HepG2 (cell line): Measurements from ENCODE around the gene RNASE13. TPM values are rescaled to one million over a fixed set of nuclear protein-coding genes. Genes with fewer than 3 reads are reported as not detected.

ENCODE experiments used
- EP300 ChIP-seq, 3 experiments: sonication (generic) in 1 of 3; formaldehyde crosslinking in 1 of 3; IDR thresholded peaks; 2 replicates each; pipeline versions ENCODE4 v1.5.1 to v1.6.1; 2011 to 2020; ENCODE audit warnings: low read depth in 2 of 3, low read length in 2 of 3, borderline replicate concordance in 1 of 3, improper control_type of control experiment in 1 of 3, mild to moderate bottlenecking in 1 of 3, missing genetic modification reagents in 1 of 3, moderate library complexity in 1 of 3
- EZH2 ChIP-seq: conservative IDR thresholded peaks from 2 replicates; pipeline ENCODE4 v1.6.1; 2012; ENCODE audit warnings: mild to moderate bottlenecking, low read depth, low read length, moderate library complexity
- FOSL1 ChIP-seq: sonication (generic); formaldehyde crosslinking; IDR thresholded peaks from 2 replicates; pipeline ENCODE4 v1.9.0; 2021; ENCODE audit warnings: missing genetic modification reagents, borderline replicate concordance
- GLMP ChIP-seq: sonication (generic); formaldehyde crosslinking; IDR thresholded peaks from 2 replicates; pipeline ENCODE4 v1.9.0; 2021; ENCODE audit warnings: missing genetic modification reagents, mild to moderate bottlenecking, borderline replicate concordance
- KDM5B ChIP-seq: sonication (generic); formaldehyde crosslinking; IDR thresholded peaks from 2 replicates; pipeline ENCODE4 v1.4.0; 2020; ENCODE audit warnings: missing genetic modification reagents, mild to moderate bottlenecking, borderline replicate concordance
- MIER2 ChIP-seq: IDR thresholded peaks from 2 replicates; pipeline ENCODE4 v1.6.1; 2016; ENCODE audit warnings: missing biosample characterization, missing genetic modification reagents
- NKX3-1 ChIP-seq: sonication (generic); formaldehyde crosslinking; IDR thresholded peaks from 2 replicates; pipeline ENCODE4 v1.5.0; 2020; ENCODE audit warnings: missing genetic modification reagents
- SRY ChIP-seq: sonication (generic); formaldehyde crosslinking; IDR thresholded peaks from 2 replicates; pipeline ENCODE4 v1.8.0; 2022; ENCODE audit warnings: mild to moderate bottlenecking, missing genetic modification reagents
- THYN1 ChIP-seq: sonication (generic); formaldehyde crosslinking; IDR thresholded peaks from 2 replicates; pipeline ENCODE4 v1.8.1; 2023; ENCODE audit warnings: low read depth, mild to moderate bottlenecking, moderate library complexity, missing genetic modification reagents, borderline replicate concordance
- ZHX2 ChIP-seq, 2 experiments: sonication (generic) in 1 of 2; formaldehyde crosslinking in 1 of 2; IDR thresholded peaks; 2 replicates each; pipeline versions ENCODE4 v1.6.1 to v1.9.0; 2014 to 2022; ENCODE audit warnings: antibody characterized with exemption in 1 of 2, borderline replicate concordance in 1 of 2, inconsistent platforms in 1 of 2, low read depth in 1 of 2, missing genetic modification reagents in 1 of 2
- ZNF124 ChIP-seq: sonication (generic); formaldehyde crosslinking; IDR thresholded peaks from 2 replicates; pipeline ENCODE4 v1.4.0; 2020; ENCODE audit warnings: missing genetic modification reagents
- ZNF710 ChIP-seq: sonication (generic); formaldehyde crosslinking; IDR thresholded peaks from 2 replicates; pipeline ENCODE4 v1.5.0; 2020; ENCODE audit warnings: mild to moderate bottlenecking, missing genetic modification reagents, borderline replicate concordance
- polyA plus RNA-seq, 8 experiments: library from polyadenylated mRNA; depleted of rRNA in 3 of 8; stranded (reverse) in 7 of 8; unstranded in 1 of 8; fragments of >200 nt; fragmentation: Illumina TruSeq in 4 of 8; extraction: Trizol in 4 of 8; gene quantifications; 2 replicates each; pipeline versions ENCODE4 v1.2.1 to v1.2.3, GENCODE V29; 2011 to 2016; ENCODE audit warnings: low read depth in 4 of 8, missing spikeins in 1 of 8, mixed read lengths in 1 of 8; ENCODE audit not compliant: insufficient read depth in 1 of 8
- total RNA-seq, 5 experiments: library from RNA; depleted of rRNA; stranded (reverse); fragments of >200 nt; fragmentation: Illumina TruSeq; extraction: Trizol; gene quantifications; 2 replicates each; pipeline ENCODE4 v1.2.3, GENCODE V29; 2016; ENCODE audit warnings: low read depth in 1 of 5
- TF ChIP-seq, protein P1 (sequence below): sonication (generic); formaldehyde crosslinking; IDR thresholded peaks from 2 replicates; pipeline ENCODE4 v1.4.0; 2020; ENCODE audit warnings: low read depth, missing genetic modification reagents

The RNASE13 gene
- total and polyA plus RNA-seq, 2 of the 13 experiments (the other 11 are each of a cell fraction or from before 2014, with no cell fraction given): 1.0 TPM; not detected in 1

DNA sequence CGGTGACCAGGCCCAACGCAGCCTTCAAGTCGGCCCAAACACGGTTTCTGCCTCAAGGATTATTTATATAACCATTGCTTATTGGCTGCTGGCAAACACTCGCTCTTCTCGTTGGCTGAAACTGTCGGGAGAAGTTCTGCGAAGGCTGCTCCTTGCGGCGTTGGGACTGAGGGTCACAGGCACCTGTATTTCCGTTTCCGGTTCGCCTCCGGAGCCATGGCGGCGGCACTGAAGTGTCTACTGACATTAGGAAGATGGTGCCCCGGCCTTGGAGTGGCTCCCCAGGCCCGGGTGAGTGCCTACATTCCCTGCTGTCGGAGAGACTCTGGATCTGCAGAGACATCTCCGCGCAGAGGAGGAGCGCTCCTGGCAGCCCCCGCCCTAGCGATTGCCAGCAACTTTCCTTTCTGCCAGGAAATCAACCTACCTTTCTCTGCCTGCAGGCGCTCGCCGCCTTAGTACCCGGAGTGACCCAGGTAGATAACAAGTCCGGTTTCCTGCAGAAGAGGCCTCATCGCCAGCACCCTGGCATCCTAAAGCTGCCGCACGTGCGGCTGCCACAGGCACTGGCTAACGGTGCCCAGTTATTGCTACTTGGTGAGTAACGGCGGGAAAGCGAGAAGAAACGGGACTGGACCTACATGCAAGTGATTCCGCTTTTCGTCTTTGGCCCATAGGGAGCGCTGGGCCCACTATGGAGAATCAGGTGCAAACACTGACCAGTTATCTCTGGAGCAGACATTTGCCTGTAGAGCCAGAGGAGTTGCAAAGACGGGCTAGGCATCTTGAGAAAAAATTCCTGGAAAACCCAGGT, 44.6 kb downstream of the RNASE13 start, which contains the start of gene METTL17 (continued):
- TF ChIP-seq ZHX2 (IDR thresholded peaks at IDR 0.05; ENCODE audit: low read depth) (peak; percentile 89), ZHX2 (CRISPR knock-in tag; IDR thresholded peaks at IDR 0.05; ENCODE audit: borderline replicate concordance) (no peak), EP300 (IDR thresholded peaks at IDR 0.05; ENCODE audit: low read depth in 2 of 2, low read length in 2 of 2) (no peak), EP300 (CRISPR knock-in tag; IDR thresholded peaks at IDR 0.05; ENCODE audit: borderline replicate concordance) (no peak), NKX3-1 (CRISPR knock-in tag) (0 out of 2 replicates have a peak, but pooled peaks have one; percentile 50), MIER2 (CRISPR knock-in tag) (0 out of 2 replicates have a peak, but pooled peaks have one; percentile 2), ZNF710 (no peak; the same call in 1 of the 2 replicates), EZH2 (no peak), GLMP (CRISPR knock-in tag) (no peak), KDM5B (peak; percentile 75; the same call in 1 of the 2 replicates), FOSL1 (CRISPR knock-in tag) (no peak), ZNF124 (CRISPR knock-in tag) (peak; percentile 64; the same call in 1 of the 2 replicates), SRY (CRISPR knock-in tag) (peak; percentile 81; the same call in 1 of the 2 replicates), THYN1 (CRISPR knock-in tag) (no peak)
- TF ChIP-seq, protein P1, sequence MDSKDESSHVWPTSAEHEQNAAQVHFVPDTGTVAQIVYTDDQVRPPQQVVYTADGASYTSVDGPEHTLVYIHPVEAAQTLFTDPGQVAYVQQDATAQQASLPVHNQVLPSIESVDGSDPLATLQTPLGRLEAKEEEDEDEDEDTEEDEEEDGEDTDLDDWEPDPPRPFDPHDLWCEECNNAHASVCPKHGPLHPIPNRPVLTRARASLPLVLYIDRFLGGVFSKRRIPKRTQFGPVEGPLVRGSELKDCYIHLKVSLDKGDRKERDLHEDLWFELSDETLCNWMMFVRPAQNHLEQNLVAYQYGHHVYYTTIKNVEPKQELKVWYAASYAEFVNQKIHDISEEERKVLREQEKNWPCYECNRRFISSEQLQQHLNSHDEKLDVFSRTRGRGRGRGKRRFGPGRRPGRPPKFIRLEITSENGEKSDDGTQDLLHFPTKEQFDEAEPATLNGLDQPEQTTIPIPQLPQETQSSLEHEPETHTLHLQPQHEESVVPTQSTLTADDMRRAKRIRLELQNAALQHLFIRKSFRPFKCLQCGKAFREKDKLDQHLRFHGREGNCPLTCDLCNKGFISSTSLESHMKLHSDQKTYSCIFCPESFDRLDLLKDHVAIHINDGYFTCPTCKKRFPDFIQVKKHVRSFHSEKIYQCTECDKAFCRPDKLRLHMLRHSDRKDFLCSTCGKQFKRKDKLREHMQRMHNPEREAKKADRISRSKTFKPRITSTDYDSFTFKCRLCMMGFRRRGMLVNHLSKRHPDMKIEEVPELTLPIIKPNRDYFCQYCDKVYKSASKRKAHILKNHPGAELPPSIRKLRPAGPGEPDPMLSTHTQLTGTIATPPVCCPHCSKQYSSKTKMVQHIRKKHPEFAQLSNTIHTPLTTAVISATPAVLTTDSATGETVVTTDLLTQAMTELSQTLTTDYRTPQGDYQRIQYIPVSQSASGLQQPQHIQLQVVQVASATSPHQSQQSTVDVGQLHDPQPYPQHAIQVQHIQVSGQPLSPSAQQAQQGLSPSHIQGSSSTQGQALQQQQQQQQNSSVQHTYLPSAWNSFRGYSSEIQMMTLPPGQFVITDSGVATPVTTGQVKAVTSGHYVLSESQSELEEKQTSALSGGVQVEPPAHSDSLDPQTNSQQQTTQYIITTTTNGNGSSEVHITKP (CRISPR knock-in tag): peak; percentile 62; the same call in 1 of the 2 replicates
